HG02623 (cell line): Measurements from ENCODE around the gene SIN3B.

ENCODE experiments used
- ATAC-seq: cut with Tn5 transposase; IDR thresholded peaks from one replicate; pipeline ENCODE4 v1.9.1; 2021; ENCODE audit warnings: moderate library complexity; ENCODE audit not compliant: unreplicated experiment

SIN3B gene

DNA sequence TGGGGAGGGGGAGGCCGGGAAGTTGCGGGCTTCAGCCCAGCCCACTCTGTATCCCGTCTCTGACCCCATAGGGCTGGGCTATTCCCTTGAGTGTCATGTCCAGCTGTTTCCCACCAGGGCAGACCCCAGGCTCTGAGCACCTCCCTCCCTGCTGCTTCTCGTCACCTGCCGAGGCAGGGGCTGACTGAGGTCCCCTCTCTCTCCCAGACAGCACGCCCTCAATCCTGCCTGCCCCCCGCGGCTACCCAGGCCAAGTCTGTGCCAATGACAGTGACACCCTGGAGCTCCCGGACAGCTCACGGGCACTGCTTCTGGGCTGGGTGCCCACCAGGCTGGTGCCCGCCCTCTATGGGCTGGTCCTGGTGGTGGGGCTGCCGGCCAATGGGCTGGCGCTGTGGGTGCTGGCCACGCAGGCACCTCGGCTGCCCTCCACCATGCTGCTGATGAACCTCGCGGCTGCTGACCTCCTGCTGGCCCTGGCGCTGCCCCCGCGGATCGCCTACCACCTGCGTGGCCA is 60.2 kb downstream of the SIN3B start:
- no peak for ATAC-seq

DNA sequence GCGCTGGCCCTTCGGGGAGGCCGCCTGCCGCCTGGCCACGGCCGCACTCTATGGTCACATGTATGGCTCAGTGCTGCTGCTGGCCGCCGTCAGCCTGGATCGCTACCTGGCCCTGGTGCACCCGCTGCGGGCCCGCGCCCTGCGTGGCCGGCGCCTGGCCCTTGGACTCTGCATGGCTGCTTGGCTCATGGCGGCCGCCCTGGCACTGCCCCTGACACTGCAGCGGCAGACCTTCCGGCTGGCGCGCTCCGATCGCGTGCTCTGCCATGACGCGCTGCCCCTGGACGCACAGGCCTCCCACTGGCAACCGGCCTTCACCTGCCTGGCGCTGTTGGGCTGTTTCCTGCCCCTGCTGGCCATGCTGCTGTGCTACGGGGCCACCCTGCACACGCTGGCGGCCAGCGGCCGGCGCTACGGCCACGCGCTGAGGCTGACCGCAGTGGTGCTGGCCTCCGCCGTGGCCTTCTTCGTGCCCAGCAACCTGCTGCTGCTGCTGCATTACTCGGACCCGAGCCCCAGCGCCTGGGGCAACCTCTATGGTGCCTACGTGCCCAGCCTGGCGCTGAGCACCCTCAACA is 60.8 kb downstream of the SIN3B start:
- no peak for ATAC-seq

DNA sequence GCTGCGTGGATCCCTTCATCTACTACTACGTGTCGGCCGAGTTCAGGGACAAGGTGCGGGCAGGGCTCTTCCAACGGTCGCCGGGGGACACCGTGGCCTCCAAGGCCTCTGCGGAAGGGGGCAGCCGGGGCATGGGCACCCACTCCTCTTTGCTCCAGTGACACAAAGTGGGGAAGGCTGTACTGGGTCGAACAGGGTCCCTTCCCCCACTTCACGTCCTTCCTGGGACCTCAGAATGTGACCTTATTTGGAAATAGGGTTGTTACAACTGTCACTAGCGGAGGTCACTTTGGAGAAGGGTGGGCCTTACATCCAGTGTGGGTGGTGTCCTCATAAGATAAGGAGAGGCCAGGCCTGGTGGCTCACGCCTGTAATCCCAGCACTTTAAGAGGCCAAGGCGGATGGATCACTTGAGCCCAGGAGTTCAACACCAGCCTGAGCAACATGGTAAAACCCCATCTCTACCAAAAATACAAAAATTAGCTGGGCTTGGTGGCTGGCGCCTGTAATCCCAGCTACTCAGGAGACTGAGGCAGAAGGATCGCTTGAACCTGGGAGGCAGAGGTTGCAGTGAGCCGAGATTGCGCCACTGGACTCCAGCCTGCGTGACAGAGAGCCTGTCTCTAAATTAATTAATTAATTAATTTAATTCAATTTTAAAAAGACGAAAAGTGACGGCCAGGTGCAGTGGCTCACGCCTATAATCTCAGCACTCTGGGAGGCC is 61.4 kb downstream of the SIN3B start:
- ATAC-seq = no peak

DNA sequence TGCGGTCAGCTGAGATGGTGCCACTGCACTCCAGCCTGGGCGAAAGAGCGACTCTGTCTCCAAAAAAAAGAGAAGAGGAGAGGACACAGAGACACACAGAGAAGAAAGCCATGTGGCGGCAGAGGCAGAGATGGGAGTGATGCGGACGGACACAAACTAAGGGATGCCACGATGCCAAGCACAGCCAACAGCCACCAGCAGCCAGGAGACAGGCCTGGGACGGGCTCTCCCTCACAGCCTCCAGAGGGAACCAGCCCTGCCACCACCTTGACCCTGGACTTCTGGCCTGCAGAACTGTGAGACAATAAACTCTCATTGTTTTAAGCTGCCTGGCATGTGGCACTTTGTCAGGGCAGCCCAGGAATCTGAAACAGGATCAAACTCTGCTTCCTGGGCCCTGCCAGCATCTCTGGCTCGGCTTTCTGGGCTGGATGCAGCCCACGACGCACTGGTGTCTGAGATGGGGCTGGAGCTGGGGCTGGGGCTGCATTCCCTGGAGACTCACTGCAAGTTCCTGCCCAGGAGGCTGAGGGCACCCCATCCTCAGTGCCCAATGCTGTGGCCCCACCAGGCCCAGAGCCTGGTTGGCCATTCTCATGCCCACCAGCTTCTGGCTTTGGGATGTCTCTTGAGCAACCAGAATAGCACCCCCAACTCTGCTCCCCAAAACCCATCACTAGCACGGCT is 62.6 kb downstream of the SIN3B start:
- ATAC-seq = no peak

DNA sequence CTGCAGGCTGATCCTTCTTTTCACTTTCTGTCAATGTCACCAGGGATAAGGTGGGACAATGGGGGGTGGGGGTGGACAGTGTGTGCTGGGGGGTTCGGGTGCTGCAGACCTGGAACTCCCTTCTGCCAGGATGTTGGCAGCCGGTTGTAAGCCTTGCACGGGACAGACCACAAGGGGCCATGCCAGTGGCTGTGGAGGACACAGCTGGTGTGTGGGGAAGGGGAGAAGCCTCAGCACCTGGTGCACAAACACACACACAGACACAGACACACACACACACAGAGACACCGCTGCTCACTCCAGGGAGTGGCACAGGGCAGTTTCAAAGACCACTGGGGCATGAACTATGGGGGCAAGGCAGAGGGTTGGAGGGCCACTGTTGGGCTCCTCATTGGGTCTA is 63.2 kb downstream of the SIN3B start:
- no peak for ATAC-seq

DNA sequence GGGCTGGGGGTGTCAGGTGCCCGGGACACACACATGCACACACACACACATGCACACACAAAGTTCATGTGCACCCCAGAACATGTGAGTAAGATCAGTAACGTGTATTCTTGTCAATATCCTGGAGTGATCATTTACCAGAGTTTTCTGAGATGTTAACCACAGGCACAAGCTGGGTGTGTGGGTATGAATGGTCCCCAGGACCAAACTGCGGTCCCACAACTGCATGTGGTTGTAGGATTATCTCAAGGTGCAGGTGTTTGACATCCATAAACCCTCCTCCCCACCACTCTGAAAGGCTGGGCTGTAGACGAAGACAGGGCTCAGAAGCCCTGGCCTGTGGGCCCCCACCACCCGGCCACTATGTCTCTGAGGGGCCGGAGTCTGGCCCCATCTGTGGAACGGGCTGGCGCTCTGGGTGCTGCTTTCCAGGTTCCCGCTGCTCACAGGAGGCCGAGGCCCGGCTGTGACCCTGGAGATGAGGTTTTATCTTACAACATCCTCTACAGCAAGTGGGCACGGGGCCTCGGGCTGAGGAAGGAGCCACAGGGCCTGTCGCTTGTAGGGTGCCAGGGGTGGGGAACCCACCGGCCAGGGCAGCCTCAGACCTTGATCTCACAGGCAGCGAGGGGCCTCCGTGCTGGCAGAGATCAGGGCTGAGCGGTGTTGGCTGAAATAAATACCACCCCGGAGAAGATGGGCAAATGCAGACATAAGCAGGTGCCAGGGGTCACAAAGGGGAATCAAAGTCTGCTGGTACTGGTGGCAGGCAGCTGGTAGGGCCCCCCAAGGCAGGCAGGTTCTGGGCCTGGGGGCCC is 63.9 kb downstream of the SIN3B start:
- no peak for ATAC-seq

DNA sequence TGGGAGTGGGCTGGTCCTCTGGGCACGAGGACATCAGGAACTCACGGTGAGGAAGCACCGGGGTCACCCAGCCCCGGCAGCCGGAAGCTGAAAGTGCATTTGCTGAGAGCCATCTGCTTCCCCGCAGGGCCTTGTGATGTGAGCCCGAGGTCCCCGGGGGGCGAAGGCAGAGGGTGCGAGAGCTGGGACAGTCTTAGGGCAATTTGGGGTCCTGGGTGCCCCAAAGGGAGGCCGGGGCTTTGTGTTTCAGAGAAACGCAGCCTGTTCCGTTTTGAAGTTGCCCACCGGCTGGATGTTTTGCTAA is 64.4 kb downstream of the SIN3B start:
- no peak for ATAC-seq

DNA sequence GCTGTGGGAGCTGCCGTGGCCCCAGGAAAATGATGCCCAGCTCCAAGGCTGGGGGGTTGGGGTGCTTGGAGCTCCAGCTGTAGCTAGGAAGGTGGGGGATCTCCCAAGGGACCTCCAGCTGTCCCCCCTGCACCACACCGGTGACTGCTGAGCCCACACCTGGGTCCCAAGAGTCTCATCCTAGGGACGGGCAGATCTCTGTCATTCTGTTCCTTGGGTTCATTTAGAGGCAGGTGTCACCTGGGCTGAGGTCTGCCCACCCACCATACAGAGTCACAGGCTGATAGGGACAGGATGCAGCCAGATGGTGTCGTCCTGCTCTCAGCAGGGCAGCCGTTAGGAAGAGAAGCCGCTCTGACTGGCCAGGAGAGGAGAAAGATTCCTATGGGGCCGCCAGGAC is 64.9 kb downstream of the SIN3B start:
- no peak for ATAC-seq

DNA sequence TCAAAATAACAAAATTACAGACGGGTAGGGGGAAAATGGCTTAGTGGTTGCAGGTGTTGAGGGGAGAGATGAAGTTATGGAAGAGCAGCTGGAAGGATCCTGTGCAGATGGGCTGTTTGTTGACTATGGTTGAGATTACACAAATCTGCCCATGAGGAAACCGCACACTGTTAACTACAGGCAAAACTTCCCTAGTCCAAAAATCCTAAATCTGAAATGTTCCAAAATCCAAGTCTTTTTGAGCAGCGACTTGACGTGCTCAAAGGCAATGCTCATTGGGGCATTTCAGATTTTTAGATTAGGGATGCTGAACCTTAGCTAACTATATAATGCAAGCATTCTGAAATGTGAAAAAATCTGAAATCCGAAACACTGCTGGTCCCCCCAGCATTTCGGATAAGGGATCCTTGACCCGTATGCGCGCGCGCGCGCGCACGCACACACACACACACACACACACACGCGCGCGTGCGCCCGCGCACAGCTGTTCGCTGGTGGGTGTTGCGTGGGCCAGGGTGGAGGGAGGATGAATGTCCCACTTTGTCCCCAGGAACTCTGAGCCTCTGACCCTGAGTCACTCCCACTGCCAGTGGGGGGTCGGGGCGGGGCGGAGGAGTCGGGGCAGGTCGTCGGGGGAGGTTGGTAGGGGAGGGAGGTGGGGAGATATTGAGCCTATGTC is 66.4 kb downstream of the SIN3B start:
- no peak for ATAC-seq

DNA sequence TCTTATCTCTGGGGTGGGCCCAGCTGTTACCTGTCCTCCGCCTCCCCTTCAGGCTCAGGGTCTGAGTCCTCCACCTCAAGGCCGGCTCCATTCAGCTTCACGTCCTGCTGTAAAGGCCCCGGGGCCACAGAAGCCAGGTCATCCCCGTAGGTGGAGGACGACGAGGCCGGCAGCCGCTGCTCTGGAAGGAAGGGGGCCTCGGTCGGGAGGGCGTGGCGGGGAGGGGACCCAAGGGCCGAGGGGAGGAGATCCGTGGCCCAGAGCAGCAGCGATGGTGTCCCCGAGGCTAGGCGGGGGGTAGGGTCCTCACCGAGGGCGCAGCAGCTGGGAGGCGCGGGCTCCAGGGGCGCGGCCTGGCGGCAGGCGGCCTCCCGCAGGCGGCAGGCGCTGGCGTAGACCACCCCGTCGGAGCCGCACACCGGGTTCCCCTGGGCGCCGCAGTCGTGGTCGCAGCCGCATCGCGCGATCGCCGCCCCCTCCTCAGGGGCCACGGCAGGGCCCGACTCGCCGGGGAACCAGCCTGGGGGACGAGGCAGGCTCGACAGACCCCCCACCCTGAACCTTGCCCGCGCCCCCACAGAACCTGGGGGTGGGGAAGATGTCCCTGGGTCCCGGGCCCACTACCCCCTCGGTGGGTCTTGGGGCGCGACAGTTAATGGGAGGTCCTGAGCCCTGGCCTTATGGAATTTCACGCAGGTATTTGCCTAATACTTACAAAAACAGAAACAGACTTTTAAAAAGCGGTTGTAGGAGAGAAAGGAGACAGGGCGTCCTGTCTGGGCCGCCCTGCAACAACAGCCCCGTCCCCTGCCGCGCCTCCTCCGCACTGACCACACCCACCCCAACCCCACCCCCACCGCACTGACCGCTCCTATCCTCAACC is 67.2 kb downstream of the SIN3B start:
- ATAC-seq = no peak

DNA sequence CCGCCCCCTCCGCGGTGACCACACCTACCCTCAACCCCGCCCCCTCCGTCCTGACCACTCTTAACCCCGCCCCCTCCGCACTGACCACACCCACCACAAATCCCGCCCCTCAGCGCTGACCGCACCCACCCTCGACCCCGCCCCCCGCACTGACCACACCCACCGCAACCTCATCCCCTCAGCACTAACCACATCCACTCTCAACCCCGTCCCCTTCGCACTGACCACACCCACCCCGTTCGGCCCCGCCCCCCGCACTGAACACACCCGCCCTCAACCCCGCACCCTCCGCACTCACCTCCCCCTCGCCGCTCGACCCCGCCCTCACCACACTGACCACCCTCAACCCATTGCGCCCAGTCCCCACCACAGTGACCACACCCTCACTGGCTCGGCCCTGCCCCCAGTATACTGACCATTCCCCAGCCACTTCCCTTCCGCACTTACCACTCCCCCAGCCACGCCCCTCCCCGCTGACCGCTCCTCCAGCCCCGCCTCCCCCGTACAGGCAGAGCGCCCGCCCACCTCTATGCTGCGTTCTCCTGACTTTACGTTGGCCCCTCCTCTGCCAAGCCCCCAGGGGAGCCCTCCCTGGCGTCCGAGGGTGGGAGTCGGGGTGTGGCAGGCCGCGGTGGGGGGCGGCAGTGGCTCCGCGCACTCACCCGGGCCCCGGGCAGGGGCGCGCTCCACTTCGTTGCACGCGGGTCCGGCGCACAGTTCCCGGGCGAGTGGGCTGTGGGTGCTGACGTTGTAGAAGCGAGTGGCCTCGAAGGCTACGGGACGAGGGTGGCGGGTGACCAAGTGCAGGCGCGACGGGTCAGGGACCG is 68.0 kb downstream of the SIN3B start:
- ATAC-seq = peak; percentile 48

DNA sequence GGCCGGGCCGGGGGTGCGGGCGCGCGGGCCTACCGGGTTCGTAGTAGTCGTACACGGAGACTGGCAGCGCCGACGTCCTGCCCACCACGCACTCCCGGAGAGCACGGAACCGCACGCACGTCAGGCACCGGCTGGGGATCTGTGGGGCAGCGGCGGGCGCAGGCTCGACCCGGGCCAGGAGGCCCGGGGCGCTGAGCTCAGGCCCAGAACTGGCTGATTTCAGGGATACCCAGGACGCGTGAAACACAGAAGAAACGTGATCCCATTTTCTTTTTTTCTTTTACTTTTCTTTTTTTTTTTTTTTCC is 68.6 kb downstream of the SIN3B start:
- ATAC-seq = no peak

DNA sequence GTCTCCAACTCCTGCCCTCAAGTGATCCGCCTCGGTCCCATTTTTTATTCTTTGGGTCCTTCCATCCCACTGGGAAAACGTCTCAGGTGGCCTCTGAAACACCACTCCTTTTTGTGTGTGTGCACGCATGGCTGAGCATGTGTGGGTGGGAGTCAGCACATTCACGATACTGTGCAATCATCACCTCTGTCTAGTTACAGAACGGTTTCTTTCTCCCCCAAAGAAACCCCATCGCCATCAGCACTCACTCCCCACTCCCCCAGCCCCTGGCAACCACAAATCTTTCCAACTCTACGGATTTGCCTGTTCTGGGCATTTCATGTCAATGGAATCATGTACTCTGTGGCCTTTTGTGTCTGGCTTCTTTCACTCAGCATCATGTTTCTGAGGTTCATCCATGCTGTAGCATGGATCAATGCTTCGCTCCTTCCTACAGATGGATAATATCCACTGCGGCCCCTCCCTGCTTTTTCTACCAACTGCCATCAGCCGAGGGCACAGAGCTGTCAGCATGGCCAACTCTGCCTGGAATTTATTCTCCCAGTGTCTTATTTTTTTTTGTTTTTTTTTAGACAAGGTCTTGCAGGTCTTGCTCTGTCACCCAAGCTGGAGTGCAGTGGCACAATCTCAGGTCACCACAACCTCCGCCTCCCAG is 69.3 kb downstream of the SIN3B start:
- no peak for ATAC-seq

DNA sequence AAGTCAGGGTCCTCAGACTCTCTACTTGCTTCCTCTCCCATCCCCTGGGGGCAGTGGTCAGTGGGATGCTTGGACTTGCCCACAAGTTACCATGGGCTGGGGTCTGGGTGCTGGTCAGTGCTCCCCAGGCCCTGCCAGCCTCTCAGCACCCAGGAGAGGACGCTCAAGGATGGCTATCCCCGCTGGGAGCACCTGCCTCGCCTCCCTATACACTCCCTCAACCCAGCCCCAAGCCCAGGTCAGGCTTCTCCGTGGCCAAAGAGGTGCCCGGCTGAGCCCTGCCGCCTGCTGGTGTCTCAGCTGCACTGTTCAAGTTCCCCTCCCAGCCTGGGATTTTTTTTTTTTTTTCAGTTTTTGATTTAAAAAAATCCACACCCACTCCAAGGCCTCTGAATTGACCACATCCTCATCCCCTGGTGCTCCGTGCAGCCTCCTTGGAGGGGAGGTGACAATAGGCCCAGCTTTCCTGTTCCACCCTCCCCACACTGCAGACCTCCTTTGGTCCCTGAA is 70.4 kb downstream of the SIN3B start:
- ATAC-seq = no peak

DNA sequence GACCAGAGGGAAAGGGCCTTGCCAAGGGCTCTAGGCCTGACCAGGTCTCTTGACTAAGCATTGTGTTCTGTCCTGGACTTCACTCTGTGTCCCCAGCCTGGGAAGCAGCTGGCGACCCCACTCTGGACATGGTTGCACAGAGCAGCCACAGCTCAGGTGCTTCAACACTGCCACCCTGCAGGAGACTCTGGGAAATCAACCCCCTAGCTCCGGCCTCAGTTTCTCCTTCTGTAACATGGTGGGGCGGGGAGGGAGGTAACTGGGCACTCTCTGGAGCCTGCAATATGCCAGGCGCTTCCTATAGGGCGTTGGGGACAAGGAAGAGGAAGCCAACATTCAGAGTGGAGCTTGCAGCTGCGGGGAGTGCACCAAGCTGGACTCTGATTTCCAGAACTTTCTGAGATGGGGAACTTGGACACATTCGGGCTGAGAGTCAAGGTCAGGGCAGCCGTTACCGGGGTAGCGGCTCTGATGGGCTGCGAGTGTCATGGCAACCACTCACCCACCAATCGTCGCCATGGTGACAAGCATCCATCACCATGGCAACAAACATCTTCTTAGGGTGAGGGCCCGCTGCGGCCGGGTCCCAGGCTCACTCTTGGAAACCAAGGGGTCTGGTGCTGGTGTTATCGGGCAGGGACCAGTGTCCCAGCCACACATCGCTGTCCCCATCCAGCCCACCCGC is 72.4 kb downstream of the SIN3B start:
- ATAC-seq = no peak

DNA sequence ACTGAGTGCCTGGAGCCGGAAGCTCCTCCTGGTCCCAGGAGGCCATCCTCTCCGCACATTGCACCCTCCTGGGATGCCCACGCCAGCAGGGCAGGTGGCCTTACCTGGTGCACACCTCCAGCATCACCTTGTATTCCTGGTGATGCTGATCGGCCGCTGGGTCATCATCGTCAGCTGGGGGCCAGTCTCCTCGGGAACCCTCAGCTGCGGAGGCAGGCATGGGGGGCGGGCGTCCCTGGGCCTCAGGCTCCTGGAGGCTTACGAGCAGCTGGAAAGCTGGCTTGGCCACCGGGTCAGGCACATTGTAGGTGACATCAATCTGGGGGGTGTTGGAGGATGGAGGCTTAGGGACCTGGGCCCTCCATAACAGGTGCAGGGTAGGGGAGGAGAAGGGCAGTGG is 73.3 kb downstream of the SIN3B start:
- no peak for ATAC-seq

DNA sequence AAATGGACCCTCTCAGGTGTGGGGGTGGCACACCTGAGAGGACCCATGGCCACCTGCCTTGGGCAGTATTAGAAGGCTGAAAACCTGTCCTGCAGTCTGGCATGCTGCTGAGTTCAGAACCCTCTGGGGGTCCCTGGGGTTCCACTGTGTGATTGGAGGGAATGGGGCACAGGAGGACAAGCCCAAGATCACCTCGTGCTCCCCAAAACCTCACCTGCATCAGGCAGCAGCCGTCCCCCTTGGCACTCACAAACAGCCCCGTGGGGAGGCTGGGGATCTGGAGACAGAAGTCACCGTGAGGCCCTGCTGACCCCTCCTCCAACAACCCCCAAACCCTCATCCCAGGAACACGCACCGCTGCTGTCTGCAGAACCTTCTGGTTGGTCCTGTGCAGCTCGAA is 74.1 kb downstream of the SIN3B start:
- no peak for ATAC-seq

DNA sequence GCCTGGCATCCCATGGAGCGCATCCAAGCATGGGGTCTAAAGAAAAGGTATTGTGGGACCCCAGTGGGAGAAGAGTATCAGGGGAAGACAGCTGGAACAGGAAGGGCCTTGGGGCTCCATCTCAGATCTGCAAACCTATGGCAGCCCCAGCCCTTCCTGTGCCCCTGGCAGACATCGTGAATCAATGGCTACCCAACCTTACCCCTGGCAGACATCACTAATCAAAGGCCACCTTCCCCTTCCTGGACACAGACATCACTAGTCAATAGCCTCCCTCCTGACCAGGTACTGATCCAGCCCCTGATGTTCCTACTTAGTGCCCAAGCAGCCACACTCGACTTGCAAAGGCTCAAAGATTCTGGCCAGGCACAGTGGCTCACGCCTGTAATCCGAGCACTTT is 75.4 kb downstream of the SIN3B start:
- no peak for ATAC-seq
